HL-60 (cell line): Measurements from ENCODE around the gene KLHL28.
A peak's percentile ranks its signal among the peaks of the same experiment; 100 is the strongest.

Experiments used
- POLR2AphosphoS5 ChIP-seq: IDR thresholded peaks from 2 replicates; pipeline ENCODE4 v1.6.1; 2012; ENCODE audit warnings: low read depth
- SPI1 ChIP-seq: IDR thresholded peaks from 2 replicates; pipeline ENCODE4 v1.6.1; 2012; ENCODE audit warnings: low read depth, mild to moderate bottlenecking, borderline replicate concordance
- TF ChIP-seq, protein P1 (sequence below): IDR thresholded peaks from one replicate; pipeline ENCODE4 v1.5.1; 2011; ENCODE audit warnings: low read length, control low read depth, inconsistent platforms; ENCODE audit not compliant: insufficient read depth

DNA sequence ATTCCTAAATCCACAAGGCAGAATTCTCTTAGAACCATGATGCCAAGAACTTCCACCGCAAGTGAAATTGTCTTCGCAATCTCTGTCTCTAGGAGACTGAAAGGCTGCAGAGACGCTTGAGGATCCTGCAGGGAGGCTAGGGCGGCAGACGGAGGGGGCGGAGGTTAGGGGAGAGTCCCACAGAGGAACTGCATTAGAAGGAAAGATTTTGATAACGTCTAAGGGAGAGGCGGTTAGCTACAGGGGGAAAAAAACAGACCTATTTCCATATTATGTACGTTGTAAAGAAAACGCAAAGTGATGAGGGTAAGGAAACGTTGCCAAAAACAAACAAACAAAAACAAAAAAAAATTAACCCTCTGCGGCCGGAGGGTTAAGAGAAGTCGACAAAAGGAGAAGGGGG, 595 bp downstream of the KLHL28 start:
- TF ChIP-seq, protein P1, sequence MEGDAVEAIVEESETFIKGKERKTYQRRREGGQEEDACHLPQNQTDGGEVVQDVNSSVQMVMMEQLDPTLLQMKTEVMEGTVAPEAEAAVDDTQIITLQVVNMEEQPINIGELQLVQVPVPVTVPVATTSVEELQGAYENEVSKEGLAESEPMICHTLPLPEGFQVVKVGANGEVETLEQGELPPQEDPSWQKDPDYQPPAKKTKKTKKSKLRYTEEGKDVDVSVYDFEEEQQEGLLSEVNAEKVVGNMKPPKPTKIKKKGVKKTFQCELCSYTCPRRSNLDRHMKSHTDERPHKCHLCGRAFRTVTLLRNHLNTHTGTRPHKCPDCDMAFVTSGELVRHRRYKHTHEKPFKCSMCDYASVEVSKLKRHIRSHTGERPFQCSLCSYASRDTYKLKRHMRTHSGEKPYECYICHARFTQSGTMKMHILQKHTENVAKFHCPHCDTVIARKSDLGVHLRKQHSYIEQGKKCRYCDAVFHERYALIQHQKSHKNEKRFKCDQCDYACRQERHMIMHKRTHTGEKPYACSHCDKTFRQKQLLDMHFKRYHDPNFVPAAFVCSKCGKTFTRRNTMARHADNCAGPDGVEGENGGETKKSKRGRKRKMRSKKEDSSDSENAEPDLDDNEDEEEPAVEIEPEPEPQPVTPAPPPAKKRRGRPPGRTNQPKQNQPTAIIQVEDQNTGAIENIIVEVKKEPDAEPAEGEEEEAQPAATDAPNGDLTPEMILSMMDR: no peak
- TF ChIP-seq POLR2AphosphoS5 (no peak), SPI1 (peak; percentile 44; the same call in 1 of the 2 replicates)
